Stimulated activated CD8-positive, alpha-beta memory T cell treated with anti-CD3 and anti-CD28 coated beads, Interleukin-15, amount 100 ng/mL, for 1 hour (primary cell): ENCODE results near the gene FCRL6.
A peak's percentile ranks its signal among the peaks of the same experiment; 100 is the strongest.

ENCODE experiments used
- DNase-seq: peaks from one replicate; pipeline ENCODE4 v3.0.0-alpha.2; 2020; ENCODE audit warnings: low read depth

FCRL6 gene

DNA sequence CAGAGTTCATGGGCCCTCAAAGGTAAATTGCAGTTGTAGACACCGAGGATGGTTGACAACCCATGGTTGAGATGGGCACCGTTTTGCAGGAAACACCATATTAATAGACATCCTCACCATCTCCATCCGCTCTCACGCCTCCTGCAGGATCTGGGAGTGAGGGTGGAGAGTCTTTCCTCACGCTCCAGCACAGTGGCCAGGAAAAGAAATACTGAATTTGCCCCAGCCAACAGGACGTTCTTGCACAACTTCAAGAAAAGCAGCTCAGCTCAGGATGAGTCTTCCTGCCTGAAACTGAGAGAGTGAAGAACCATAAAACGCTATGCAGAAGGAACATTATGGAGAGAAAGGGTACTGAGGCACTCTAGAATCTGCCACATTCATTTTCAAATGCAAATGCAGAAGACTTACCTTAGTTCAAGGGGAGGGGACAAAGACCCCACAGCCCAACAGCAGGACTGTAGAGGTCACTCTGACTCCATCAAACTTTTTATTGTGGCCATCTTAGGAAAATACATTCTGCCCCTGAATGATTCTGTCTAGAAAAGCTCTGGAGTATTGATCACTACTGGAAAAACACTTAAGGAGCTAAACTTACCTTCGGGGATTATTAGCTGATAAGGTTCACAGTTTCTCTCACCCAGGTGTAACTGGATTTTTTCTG lies 33.8 kb downstream of the FCRL6 start:
- DNase-seq, result no peak

DNA sequence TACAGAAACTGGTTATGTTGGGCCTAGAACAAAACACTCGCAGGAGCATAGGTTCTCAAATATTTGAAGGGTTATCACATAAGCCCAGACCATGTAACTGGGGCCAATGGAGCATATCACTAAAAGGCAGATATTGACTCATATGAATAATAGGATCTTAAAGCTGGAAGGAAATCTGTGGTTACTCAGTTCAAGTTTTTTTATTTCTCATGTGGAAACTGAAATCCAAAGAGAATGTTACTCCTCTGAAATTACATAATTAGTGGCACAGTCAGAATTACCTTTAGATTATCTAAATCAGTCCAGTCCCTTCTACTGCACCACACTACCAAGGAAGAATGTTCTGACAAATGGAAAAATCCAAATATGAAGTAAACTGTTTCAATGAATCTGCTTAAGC lies 36.6 kb downstream of the FCRL6 start:
- no peak for DNase-seq

- no peak for DNase-seq
Measured at GRCh38 chr1:159839116-159839849, 37.1 kb downstream of the FCRL6 start.

DNA sequence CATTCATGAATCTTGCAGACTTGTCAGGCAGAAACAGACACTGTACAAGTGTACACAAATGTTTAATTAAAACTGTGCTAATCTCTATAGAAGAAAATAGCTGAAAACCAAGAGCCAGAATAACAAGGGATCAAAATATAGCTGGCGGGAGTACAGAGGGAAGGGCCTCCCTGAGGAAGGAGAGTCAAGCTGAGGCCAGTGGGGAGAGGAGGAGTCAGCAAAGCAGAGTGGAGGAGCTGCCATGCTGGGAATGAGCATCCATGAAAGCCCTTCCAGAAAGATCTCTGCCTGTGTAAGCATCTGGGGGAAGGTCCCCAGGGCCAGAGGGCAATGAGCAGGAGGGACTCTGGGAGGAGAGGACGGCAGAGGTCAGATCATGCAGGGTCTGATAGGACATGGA lies 39.6 kb downstream of the FCRL6 start:
- DNase-seq, result no peak

- no peak for DNase-seq
Measured at GRCh38 chr1:159843459-159843858, 41.3 kb downstream of the FCRL6 start.

DNA sequence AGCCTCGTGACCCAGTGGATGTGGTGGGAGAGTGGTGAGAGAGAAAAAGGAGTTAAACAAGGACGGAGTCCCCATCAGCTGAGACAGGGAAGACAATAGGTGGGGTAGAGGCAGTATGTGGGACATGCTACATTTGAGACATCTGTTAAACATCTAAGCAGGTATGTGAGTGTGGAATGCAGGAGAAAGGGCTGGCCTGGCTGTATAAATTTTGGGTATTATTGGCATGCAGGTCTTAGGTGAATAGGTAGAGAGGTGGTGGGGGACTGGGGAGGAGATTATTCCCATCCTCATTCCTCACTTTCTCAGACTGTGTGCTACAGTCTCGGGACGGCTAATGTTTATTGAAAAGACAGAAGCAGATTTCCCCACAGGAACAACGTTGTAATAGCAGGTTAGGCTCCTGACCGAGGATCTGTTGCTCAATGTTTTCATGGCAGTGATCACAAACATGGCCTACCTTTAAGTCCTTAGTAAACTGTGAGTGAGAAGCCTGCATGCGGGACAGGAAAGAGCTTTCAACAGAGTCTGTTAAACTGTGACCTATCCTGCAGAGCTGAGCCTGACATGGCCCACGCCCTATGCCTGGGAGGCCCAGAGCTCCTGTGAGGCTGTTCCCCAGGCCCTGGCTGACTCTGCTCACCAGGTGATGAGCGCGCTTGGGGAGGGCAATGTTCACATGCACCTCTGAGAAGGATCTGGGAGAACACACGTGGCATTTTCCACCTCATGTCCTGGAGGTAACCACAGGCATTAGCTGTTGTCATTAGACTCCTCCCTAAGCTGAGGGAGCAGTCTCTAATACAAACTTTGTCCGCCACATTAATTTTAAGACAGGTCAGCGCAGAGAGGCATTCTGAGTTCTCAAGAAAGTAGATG lies 43.8 kb downstream of the FCRL6 start:
- no peak for DNase-seq

DNA sequence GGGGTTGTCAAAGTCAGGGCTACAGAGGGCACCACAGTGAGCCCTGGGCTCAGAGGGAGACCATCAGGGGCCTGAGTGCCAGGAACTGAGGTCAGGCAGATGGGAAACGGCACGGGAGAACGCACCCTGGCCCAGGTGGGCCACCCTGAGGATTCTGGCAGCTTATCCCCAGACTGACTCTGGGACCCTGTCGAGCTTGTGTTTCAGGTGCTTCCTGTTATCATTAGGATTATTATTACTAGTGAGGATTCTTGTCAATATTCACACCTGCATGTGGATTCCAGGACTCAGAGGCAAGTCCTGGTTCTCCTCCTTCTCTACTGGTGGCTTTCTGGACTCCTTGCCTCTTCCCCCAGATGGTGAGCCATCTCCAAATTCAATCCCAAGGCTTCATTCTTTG lies 45.1 kb downstream of the FCRL6 start:
- no peak for DNase-seq

DNA sequence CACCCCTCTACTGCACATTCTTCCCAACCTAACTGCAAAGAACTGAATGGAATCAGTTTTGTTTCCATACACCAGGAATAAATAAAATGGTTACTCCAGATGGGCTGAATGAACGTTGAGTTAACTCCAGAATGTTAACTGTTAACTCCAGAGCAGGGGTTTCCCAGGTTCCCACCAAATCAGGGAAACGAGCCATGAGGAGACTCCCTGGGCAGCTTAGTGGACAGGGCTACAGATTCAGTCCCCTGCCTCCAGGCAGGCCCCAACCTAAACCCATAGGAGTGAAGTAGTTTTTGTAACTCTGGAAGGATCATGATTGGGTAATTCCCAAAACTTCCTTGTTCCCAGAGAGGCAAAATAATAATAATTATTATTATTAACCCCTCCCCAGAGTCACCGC lies 46.2 kb downstream of the FCRL6 start:
- DNase-seq, result no peak

- no peak for DNase-seq
Measured at GRCh38 chr1:159849626-159850366, 47.6 kb downstream of the FCRL6 start.

DNA sequence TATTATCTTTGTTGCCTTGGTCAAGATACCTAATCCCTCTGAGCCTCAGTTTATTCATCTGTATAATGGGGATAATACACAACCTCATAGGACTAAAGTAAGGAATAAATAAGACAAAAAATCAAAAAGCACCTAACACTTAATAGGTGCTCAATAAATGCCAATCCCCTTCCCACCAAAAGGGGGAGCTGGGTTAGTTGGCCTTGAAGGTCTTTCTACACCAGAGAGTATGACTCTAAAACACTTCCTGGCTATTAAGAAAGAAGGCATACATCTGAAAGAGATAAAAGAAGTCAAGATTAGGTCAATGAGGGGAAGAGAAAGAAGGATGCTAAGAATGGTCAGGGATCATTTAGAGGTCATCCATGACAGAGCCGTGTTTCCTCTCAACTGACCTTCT lies 49.2 kb downstream of the FCRL6 start:
- no peak for DNase-seq

GRCh38 chr1:159853417-159854115 lies 51.4 kb downstream of the FCRL6 start:
- no peak for DNase-seq

- DNase-seq, result no peak
Measured at GRCh38 chr1:159854116-159854692, 52.0 kb downstream of the FCRL6 start.

- DNase-seq, result peak; percentile 41
Measured at GRCh38 chr1:159854693-159855192, 52.6 kb downstream of the FCRL6 start.

DNA sequence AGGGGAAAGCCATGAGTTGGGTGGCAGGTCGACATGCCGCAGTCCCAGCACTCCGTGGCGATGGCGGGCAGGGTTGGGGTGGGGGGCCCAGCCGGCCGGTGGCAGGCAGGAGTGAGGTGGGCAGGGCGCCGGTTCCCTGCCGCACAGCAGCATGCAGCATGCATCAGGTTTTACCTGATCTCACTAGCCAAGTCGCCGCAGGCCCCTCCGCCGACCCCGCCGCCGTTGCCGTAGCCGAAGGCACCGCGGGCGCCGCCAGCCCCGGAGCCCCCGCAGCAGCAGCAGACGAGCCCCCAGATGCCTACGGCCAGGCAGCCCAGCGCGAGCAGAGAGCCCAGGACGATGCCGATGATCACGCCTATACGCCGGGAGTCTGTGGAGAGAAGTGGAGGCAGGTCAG lies 53.5 kb downstream of the FCRL6 start:
- no peak for DNase-seq

- no peak for DNase-seq
Measured at GRCh38 chr1:159856576-159856975, 54.4 kb downstream of the FCRL6 start.

GRCh38 chr1:159857889-159858288 lies 55.7 kb downstream of the FCRL6 start:
- DNase-seq, result no peak

DNA sequence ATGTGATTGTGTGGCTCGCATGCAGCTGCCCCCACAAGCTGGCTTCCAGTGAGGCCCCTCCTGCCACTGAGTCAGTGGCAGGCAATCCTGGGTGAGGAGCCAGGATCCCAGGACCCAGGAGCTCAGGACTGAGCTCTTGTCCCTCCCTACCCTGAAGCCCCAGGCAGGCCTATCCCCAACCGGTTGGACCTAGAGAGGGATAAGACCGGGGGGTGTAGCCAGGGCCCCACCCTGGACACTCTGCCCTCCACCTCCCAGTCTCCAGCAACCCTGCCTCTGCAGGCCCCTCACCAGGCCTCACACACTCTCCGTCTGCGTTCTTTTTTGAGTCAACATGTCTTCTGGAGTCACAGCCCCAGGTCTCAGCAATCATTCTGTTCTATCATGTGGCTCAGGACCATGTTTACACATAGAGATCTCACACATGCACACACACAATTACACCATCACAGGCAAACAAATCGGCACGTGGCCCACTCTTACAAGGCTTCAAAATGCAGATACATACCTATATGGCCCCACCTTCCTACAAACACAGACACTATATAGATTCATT lies 57.7 kb downstream of the FCRL6 start:
- no peak for DNase-seq

GRCh38 chr1:159860456-159860855 lies 58.3 kb downstream of the FCRL6 start:
- no peak for DNase-seq

DNA sequence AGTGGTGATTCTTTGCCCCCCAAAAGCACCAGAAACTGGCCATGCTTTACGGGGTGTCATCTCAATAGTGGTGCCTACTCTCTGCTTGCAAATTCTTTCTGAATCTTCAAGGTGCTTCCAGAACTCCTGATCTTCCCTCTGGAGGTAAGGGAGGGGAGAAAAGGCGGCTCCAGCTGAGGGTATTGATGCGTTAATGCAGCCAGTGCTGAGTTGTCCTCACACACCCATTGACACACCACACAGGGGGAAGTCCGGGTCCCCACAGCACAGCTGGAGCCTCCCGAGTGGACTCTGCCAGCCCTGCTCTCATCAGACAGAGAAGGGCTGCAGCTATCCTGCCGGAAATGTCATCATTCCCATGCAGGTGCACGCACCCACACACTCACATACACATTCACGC lies 59.1 kb downstream of the FCRL6 start:
- no peak for DNase-seq

GRCh38 chr1:159862031-159862430 lies 59.9 kb downstream of the FCRL6 start:
- no peak for DNase-seq

DNA sequence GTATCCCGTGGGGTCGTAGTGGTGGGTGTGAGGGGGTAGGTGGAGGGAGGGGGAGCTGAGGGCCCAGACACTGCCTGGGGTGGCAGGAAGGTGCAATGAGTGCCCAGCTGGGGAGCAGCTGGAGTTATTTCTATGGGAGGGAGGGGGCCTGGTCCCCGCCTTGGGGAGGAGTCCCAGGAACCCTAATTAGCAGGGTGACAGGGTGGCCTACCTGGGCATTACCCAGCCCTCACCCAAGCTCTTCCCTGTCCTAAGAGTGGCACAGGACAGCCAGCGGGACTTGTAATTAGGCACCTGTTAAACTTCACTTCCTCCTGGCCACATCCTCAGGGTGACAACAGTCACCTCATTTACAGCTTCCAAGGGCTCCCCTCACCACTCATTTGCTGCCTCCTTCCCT lies 60.4 kb downstream of the FCRL6 start, which contains the start of gene VSIG8:
Gene VSIG8 (minus strand): TSS at position 101 of the 400 bp plus-strand sequence. CDS start 136 bp downstream, outside the sequence.
- DNase-seq, result no peak
